Kidney epithelial cell (primary cell): ENCODE results near the gene C11orf21. TPM values are rescaled to one million over a fixed set of nuclear protein-coding genes. Genes with fewer than 3 reads are reported as not detected.

Source experiments
- DNase-seq: peaks from one replicate; pipeline ENCODE4 v3.0.0-alpha.2; 2010; ENCODE audit warnings: low read depth
- H3K27me3 ChIP-seq: 2 replicates; pipeline ENCODE4 v1.6.0; 2011; ENCODE audit warnings: low read length; ENCODE audit not compliant: control insufficient read depth, insufficient read depth
- H3K36me3 ChIP-seq: 2 replicates; pipeline ENCODE4 v1.5.1; 2011; ENCODE audit warnings: low read length; ENCODE audit not compliant: control insufficient read depth, insufficient read depth
- H3K4me3 ChIP-seq: 2 replicates; pipeline ENCODE4 v1.5.1; 2011; ENCODE audit warnings: low read depth, mild to moderate bottlenecking, control low read depth, low read length
- total RNA-seq: library from RNA; depleted of rRNA; stranded (reverse); fragments of >200 nt; gene quantifications from 2 replicates; pipeline ENCODE4 v1.2.3, GENCODE V29; 2015
- TF ChIP-seq, protein P1 (sequence below): IDR thresholded peaks from 2 replicates; pipeline ENCODE4 v1.5.1; 2011; ENCODE audit warnings: mild to moderate bottlenecking, moderate library complexity, low read length, control low read depth, inconsistent platforms; ENCODE audit not compliant: insufficient read depth, poor library complexity, severe bottlenecking

C11orf21 gene
- total RNA-seq, 1 donor from 2014 or later = not detected

DNA sequence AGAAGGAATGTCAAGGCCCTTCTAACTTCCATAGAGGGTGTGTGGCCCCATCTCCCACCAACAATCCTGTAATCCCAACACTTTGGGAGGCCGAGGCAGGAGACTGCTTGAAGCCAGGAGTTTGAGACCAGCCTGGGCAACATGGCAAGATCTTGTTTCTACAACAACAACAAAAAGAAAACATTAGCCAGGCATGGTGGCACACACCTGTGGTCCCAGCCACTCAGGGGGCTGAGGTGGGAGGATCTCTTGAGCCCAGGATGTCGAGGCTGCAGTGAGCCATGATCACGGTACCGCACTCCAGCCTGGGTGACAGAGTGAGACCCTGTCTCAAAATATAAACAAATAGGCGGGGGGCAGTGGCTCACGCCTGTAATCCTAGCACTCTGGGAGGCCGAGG lies 17.0 kb upstream of the C11orf21 start:
- DNase-seq = no peak
- Histone ChIP-seq H3K27me3 (peaks cover 4% of the 10 kb centered on the region), H3K4me3 (no peak overlapping the region), H3K36me3 (no peaks in the 10 kb centered on the region)
- TF ChIP-seq, protein P1, sequence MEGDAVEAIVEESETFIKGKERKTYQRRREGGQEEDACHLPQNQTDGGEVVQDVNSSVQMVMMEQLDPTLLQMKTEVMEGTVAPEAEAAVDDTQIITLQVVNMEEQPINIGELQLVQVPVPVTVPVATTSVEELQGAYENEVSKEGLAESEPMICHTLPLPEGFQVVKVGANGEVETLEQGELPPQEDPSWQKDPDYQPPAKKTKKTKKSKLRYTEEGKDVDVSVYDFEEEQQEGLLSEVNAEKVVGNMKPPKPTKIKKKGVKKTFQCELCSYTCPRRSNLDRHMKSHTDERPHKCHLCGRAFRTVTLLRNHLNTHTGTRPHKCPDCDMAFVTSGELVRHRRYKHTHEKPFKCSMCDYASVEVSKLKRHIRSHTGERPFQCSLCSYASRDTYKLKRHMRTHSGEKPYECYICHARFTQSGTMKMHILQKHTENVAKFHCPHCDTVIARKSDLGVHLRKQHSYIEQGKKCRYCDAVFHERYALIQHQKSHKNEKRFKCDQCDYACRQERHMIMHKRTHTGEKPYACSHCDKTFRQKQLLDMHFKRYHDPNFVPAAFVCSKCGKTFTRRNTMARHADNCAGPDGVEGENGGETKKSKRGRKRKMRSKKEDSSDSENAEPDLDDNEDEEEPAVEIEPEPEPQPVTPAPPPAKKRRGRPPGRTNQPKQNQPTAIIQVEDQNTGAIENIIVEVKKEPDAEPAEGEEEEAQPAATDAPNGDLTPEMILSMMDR = no peak

DNA sequence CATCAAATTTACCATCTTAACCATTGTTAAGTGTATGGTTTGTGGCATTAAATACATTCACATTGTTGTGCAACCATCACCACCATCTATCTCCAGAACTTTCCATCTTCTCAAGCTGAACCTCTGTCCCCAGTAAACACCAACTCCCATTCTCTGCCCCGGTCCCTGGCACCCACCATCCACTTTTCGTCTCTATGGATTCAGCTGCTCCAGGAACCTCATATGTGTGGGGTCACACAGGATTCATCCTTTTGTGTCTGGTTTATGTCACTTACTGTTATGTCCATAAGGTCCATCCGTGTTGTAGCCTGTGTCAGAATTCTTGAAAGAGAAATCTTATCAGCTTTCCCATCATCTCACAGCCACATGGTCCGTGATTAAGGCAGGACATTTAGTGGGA lies 16.4 kb upstream of the C11orf21 start:
- Histone ChIP-seq H3K4me3 (no peak overlapping the region), H3K36me3 (no peaks in the 10 kb centered on the region), H3K27me3 (peaks cover 4% of the 10 kb centered on the region)
- no peak for DNase-seq
- TF ChIP-seq, protein P1 = no peak

DNA sequence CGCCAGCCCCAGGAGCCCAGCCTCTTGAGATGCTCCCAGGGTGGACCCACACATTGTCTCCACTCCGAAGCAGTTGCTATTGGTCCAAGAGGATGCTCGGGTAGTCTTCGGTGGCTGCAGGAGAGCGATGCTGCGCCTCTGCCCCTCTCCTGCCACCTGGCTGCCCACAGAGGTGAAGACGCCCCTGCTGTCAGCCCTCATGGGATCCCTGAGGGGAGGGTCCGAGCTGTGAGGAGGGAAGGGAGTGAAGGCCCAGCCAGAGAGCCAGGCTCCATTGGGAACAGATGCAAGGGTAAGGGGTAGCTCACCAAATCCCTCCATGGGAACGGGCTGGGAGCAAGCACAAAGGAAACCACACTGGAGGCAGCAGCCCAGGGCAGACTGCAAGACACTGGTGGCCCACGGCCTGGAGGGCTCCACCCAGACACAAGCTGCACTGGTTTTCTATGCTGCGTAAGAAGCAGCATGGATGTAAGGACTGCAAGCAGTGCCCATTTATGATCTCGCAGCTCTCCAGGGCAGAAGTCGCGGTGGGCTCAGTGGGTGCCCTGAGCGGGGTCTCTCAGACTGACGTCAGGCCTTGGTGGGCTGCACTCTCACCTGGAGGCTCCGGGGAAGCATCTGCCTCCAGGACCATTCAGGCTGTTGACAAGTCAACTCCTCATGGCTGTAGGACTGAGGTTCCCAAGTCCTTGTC lies 15.8 kb upstream of the C11orf21 start:
- H3K27me3 ChIP-seq = peaks cover 4% of the 10 kb centered on the region
- no peak overlapping the region for H3K4me3 ChIP-seq
- no peak for DNase-seq
- no peaks in the 10 kb centered on the region for H3K36me3 ChIP-seq
- TF ChIP-seq, protein P1 = no peak

DNA sequence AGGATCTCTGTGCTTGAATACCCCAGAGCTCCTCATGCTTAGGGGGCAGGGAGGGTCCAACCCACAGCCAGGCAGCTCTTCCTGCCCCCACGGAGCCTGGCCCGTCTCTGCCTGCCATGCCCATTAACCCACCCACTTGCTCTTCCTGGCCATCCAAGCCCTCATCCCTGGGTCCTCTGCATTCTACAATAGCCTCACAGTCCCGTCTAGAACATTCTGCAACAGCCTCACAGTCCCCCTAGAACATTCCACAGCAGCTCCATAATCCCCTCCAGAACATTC lies 15.2 kb upstream of the C11orf21 start:
- peaks cover 4% of the 10 kb centered on the region for H3K27me3 ChIP-seq
- H3K36me3 ChIP-seq = no peaks in the 10 kb centered on the region
- H3K4me3 ChIP-seq = no peak overlapping the region
- TF ChIP-seq, protein P1 = no peak
- DNase-seq = no peak

DNA sequence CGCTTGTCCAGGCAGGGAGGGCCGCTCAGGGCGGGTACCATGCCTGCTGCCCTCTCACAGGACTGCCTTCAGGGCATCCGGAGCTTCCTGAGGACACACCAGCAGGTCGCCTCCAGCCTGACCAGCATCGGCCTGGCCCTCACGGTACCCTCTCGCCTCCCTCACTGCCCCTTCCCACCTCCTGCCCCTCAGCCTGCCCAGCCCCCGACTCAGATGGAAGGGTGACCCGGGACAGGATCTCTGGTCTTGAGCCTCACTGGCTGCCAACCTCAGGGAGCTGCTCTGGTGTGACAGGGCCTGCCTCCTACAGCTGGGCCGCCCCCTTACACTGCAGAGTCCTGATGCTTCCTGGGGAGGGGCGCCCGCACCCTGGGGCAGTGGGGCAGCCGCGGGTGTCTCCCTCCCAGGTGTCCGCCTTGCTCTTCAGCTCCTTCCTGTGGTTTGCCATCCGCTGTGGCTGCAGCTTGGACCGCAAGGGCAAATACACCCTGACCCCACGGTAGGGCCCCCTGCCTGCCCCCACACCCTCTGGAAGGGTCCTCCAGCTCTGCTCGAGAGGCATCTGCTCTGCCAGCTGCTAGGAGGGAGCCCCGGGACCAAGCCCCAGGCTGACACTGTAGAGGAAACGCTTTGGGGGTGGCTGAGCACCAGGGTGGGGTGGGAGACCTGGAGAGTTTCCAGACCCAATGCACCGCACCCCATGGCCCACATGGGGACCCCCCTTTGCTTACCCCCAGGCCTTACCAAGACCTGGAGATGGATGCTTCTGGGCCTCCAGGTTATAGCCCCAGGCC lies 14.6 kb upstream of the C11orf21 start:
- TF ChIP-seq, protein P1 = no peak
- no peak for DNase-seq
- peaks cover 4% of the 10 kb centered on the region for H3K27me3 ChIP-seq
- H3K4me3 ChIP-seq = no peak overlapping the region
- no peaks in the 10 kb centered on the region for H3K36me3 ChIP-seq
